HepG2 (cell line): Measurements from ENCODE around the gene BICDL1. TPM values are rescaled to one million over a fixed set of nuclear protein-coding genes. Genes with fewer than 3 reads are reported as not detected.

Experiments used
- ATAC-seq: fragments of 200-7000 bp; cut with Tn5 transposase; 3 replicates; pipeline ENCODE4 v1.9.1; 2020; ENCODE audit warnings: mild to moderate bottlenecking, moderate library complexity
- BruUV-seq: library from RNA; stranded (reverse); fragments of 400-500 nt; replicated peaks from 2 replicates; lab custom pipeline; 2021; lab: Mats Ljungman, UMichigan
- CTCF ChIA-PET: fragments of 300-600 bp; formaldehyde crosslinking; extraction: SDS; loops from one replicate; lab custom pipeline; 2021; ENCODE audit warnings: low total read pairs, inconsistent platforms, low intra/inter-chr PET ratio; lab: Yijun Ruan, JAX
- POLR2A ChIA-PET: fragments of 350-600 bp; sonication (Branson Sonifier 250); formaldehyde crosslinking; loops from one replicate; lab custom pipeline; 2020; ENCODE audit warnings: antibody characterized with exemption, inconsistent platforms; lab: Yijun Ruan, JAX
- DNase-seq: peaks from one replicate; pipeline ENCODE4 v3.0.0-alpha.2; 2015; ENCODE audit warnings: low spot score
- FAIRE-seq: peaks from 3 replicates; lab custom pipeline; 2011; peaks lifted over from hg19 to GRCh38; lab: Jason Lieb, UNC
- H2AFZ ChIP-seq: one replicate; pipeline ENCODE4 v1.6.1; 2011; ENCODE audit warnings: low read length, inconsistent platforms
- H3K27ac ChIP-seq: fragments of 300-600 bp; 3 replicates; pipeline ENCODE4 v1.8.0; 2011; ENCODE audit warnings: mixed run types, mild to moderate bottlenecking, mixed read lengths, low read length, inconsistent platforms; ENCODE audit not compliant: insufficient read depth; ENCODE audit errors: extremely low read length
- H3K27me3 ChIP-seq, 2 experiments: fragments of 200-600 bp in 1 of 2; 2 replicates in 1 of 2; 3 replicates in 1 of 2; pipeline versions ENCODE4 v1.6.0 to v1.8.0; 2011; ENCODE audit warnings: low read length in 2 of 2, mild to moderate bottlenecking in 2 of 2, moderate library complexity in 2 of 2, inconsistent platforms in 1 of 2; ENCODE audit not compliant: insufficient read depth in 2 of 2, control insufficient read depth in 1 of 2
- H3K36me3 ChIP-seq, 2 experiments: fragments of 200-600 bp in 1 of 2; replicated peaks in 1 of 2; 2 replicates in 1 of 2; 3 replicates in 1 of 2; pipeline versions ENCODE4 v1.5.1 to v1.8.0; 2011; ENCODE audit warnings: low read length in 2 of 2, inconsistent platforms in 1 of 2; ENCODE audit not compliant: insufficient read depth in 2 of 2, control insufficient read depth in 1 of 2
- H3K4me1 ChIP-seq: 2 replicates; pipeline ENCODE4 v1.5.1; 2012; ENCODE audit warnings: low read length, inconsistent platforms; ENCODE audit not compliant: insufficient read depth
- H3K4me2 ChIP-seq: 2 replicates; pipeline ENCODE4 v1.6.0; 2011; ENCODE audit warnings: low read depth, low read length, inconsistent platforms
- H3K4me3 ChIP-seq, 3 experiments: fragments of 200-600 bp in 1 of 3; sonication (generic), shearing (Covaris generic) in 1 of 3; replicated peaks in 1 of 3; 2 replicates each; pipeline ENCODE4 v1.5.1; 2011 to 2016; ENCODE audit warnings: low read length in 3 of 3, inconsistent platforms in 2 of 3, low read depth in 2 of 3, mild to moderate bottlenecking in 2 of 3, control low read depth in 1 of 3, mixed read lengths in 1 of 3; ENCODE audit not compliant: insufficient read depth in 1 of 3
- H3K79me2 ChIP-seq: one replicate; pipeline ENCODE4 v1.6.1; 2011; ENCODE audit warnings: low read length, inconsistent platforms; ENCODE audit not compliant: insufficient read depth
- H3K9ac ChIP-seq: 2 replicates; pipeline ENCODE4 v1.6.0; 2011; ENCODE audit warnings: mild to moderate bottlenecking, low read depth, low read length, inconsistent platforms; ENCODE audit not compliant: insufficient read depth
- H3K9me3 ChIP-seq: 2 replicates; pipeline ENCODE4 v1.5.1; 2012; ENCODE audit warnings: mild to moderate bottlenecking, low read length
- H4K20me1 ChIP-seq: 2 replicates; pipeline ENCODE4 v1.6.0; 2011; ENCODE audit warnings: inconsistent platforms, mild to moderate bottlenecking, low read length, moderate library complexity; ENCODE audit not compliant: insufficient read depth
- FOXC1 ChIP-seq: sonication (generic); formaldehyde crosslinking; IDR thresholded peaks from 2 replicates; pipeline ENCODE4 v1.8.0; 2022; ENCODE audit warnings: mild to moderate bottlenecking, missing genetic modification reagents, borderline replicate concordance
- GTF2F1 ChIP-seq: fragments of 150-350 bp; IDR thresholded peaks from 2 replicates; pipeline ENCODE4 v1.6.1; 2014; ENCODE audit warnings: low read length
- IRX3 ChIP-seq: sonication (generic); formaldehyde crosslinking; IDR thresholded peaks from 2 replicates; pipeline ENCODE4 v1.8.1; 2023; ENCODE audit warnings: mild to moderate bottlenecking, low read depth, missing genetic modification reagents, borderline replicate concordance
- PAX8 ChIP-seq: sonication (generic); formaldehyde crosslinking; IDR thresholded peaks from 2 replicates; pipeline ENCODE4 v1.8.0; 2022; ENCODE audit warnings: mild to moderate bottlenecking, missing genetic modification reagents, borderline replicate concordance
- PHB2 ChIP-seq: fragments of 450-650 bp; IDR thresholded peaks from 2 replicates; pipeline ENCODE4 v1.6.1; 2018; ENCODE audit not compliant: partially characterized antibody
- RCOR2 ChIP-seq: IDR thresholded peaks from 2 replicates; pipeline ENCODE4 v1.6.1; 2016; ENCODE audit warnings: missing biosample characterization, missing genetic modification reagents
- SYNCRIP ChIP-seq: fragments of 200-400 bp; formaldehyde crosslinking; IDR thresholded peaks from 2 replicates; pipeline ENCODE4 v1.6.1; 2018; ENCODE audit warnings: mild to moderate bottlenecking, low read depth, low read length; ENCODE audit not compliant: insufficient read depth
- TBX2 ChIP-seq: sonication (generic); formaldehyde crosslinking; IDR thresholded peaks from 2 replicates; pipeline ENCODE4 v1.5.0; 2020; ENCODE audit warnings: missing genetic modification reagents, mild to moderate bottlenecking, borderline replicate concordance
- TCF7 ChIP-seq: sonication (generic); IDR thresholded peaks from 2 replicates; pipeline ENCODE4 v1.6.1; 2016; ENCODE audit warnings: antibody characterized with exemption, low read depth
- TEAD3 ChIP-seq: optimal IDR thresholded peaks from 2 replicates; pipeline ENCODE3; 2016; ENCODE audit warnings: borderline replicate concordance
- ZNF343 ChIP-seq: sonication (generic); formaldehyde crosslinking; IDR thresholded peaks from 2 replicates; pipeline ENCODE4 v1.4.0; 2020; ENCODE audit warnings: mild to moderate bottlenecking, missing genetic modification reagents
- ZNF607 ChIP-seq: sonication (generic); formaldehyde crosslinking; IDR thresholded peaks from 2 replicates; pipeline ENCODE4 v1.5.1; 2020; ENCODE audit warnings: missing genetic modification reagents, mild to moderate bottlenecking, borderline replicate concordance
- ZNF629 ChIP-seq: sonication (generic); formaldehyde crosslinking; conservative IDR thresholded peaks from 2 replicates; pipeline ENCODE4 v1.5.0; 2020; ENCODE audit warnings: missing genetic modification reagents
- ZNF678 ChIP-seq: sonication (generic); formaldehyde crosslinking; IDR thresholded peaks from 2 replicates; pipeline ENCODE4 v1.4.0; 2020; ENCODE audit warnings: mild to moderate bottlenecking, missing genetic modification reagents
- WGBS: methylation state at CpG from one replicate; pipeline ENCODE4 v1.1.6; 2017; ENCODE audit warnings: low lambda C conversion rate; 5-methylcytosine and 5-hydroxymethylcytosine counted together
- in situ Hi-C: cut with HindIII; loops from 2 replicates; pipeline ENCODE4 v1.10.0; 2017; ENCODE audit warnings: low pct_unique_long_range_greater_than_20kb; ENCODE audit not compliant: extremely low pct_ligation_motif_present
- intact Hi-C: fragments of 100-400 bp; cut with micrococcal nuclease; formaldehyde crosslinking; loops from one replicate; pipeline ENCODE4 v1.10.0; 2022; ENCODE audit not compliant: unreplicated experiment
- polyA plus RNA-seq, 8 experiments: library from polyadenylated mRNA; depleted of rRNA in 3 of 8; stranded (reverse) in 7 of 8; unstranded in 1 of 8; fragments of >200 nt; fragmentation: Illumina TruSeq in 4 of 8; extraction: Trizol in 4 of 8; gene quantifications; 2 replicates each; pipeline versions ENCODE4 v1.2.1 to v1.2.3, GENCODE V29; 2011 to 2016; ENCODE audit warnings: low read depth in 4 of 8, missing spikeins in 1 of 8, mixed read lengths in 1 of 8; ENCODE audit not compliant: insufficient read depth in 1 of 8
- total RNA-seq, 5 experiments: library from RNA; depleted of rRNA; stranded (reverse); fragments of >200 nt; fragmentation: Illumina TruSeq; extraction: Trizol; gene quantifications; 2 replicates each; pipeline ENCODE4 v1.2.3, GENCODE V29; 2016; ENCODE audit warnings: low read depth in 1 of 5
- TF ChIP-seq, protein P1 (sequence below): IDR thresholded peaks from 2 replicates; pipeline ENCODE4 v1.6.1; 2012; ENCODE audit warnings: low read length, improper control_type of control experiment
- TF ChIP-seq, protein P2 (sequence below): sonication (generic); formaldehyde crosslinking; IDR thresholded peaks from 2 replicates; pipeline ENCODE4 v1.5.0; 2020; ENCODE audit warnings: missing genetic modification reagents
- TF ChIP-seq, protein P3 (sequence below): sonication (generic); formaldehyde crosslinking; conservative IDR thresholded peaks from 2 replicates; pipeline ENCODE4 v1.5.0; 2020; ENCODE audit warnings: missing genetic modification reagents

Gene BICDL1
- total and polyA plus RNA-seq, 2 of the 13 experiments (the other 11 are each of a cell fraction or from before 2014, with no cell fraction given): 3.6 to 9.7 TPM

DNA sequence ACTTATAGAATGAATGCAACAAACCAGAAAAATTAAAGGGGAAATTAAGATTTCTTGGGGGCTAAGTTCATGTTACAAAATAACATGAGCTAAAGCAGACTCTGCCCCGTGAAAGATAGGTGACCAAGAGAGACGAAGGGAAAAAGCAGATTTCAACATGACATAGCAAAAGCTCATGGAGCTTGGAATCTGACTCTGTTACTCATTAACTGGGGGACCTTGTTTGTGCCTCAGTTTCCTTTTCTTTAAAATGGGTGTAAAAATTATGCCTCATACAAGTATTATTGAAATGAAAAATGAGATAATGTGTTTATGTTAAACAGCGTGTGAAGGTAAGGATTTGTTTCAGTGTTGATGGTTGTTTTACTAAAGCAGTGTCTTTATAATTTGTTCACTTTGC lies 11.5 kb downstream of the BICDL1 start (continued):
- no peak for TF ChIP-seq TCF7
- TF ChIP-seq, protein P1, sequence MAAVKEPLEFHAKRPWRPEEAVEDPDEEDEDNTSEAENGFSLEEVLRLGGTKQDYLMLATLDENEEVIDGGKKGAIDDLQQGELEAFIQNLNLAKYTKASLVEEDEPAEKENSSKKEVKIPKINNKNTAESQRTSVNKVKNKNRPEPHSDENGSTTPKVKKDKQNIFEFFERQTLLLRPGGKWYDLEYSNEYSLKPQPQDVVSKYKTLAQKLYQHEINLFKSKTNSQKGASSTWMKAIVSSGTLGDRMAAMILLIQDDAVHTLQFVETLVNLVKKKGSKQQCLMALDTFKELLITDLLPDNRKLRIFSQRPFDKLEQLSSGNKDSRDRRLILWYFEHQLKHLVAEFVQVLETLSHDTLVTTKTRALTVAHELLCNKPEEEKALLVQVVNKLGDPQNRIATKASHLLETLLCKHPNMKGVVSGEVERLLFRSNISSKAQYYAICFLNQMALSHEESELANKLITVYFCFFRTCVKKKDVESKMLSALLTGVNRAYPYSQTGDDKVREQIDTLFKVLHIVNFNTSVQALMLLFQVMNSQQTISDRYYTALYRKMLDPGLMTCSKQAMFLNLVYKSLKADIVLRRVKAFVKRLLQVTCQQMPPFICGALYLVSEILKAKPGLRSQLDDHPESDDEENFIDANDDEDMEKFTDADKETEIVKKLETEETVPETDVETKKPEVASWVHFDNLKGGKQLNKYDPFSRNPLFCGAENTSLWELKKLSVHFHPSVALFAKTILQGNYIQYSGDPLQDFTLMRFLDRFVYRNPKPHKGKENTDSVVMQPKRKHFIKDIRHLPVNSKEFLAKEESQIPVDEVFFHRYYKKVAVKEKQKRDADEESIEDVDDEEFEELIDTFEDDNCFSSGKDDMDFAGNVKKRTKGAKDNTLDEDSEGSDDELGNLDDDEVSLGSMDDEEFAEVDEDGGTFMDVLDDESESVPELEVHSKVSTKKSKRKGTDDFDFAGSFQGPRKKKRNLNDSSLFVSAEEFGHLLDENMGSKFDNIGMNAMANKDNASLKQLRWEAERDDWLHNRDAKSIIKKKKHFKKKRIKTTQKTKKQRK: no peak
- peak; percentile 36 for TF ChIP-seq TEAD3 (CRISPR knock-in tag)
- no peak for TF ChIP-seq FOXC1 (CRISPR knock-in tag)
- no peak for TF ChIP-seq ZNF678 (CRISPR knock-in tag)
- no peak for TF ChIP-seq SYNCRIP
- TF ChIP-seq PAX8 (CRISPR knock-in tag): no peak
- TF ChIP-seq RCOR2 (CRISPR knock-in tag): 0 out of 2 replicates have a peak, but pooled peaks have one; percentile 39
- TF ChIP-seq IRX3 (CRISPR knock-in tag): no peak
- peak; percentile 96 for TF ChIP-seq ZNF629 (CRISPR knock-in tag)

DNA sequence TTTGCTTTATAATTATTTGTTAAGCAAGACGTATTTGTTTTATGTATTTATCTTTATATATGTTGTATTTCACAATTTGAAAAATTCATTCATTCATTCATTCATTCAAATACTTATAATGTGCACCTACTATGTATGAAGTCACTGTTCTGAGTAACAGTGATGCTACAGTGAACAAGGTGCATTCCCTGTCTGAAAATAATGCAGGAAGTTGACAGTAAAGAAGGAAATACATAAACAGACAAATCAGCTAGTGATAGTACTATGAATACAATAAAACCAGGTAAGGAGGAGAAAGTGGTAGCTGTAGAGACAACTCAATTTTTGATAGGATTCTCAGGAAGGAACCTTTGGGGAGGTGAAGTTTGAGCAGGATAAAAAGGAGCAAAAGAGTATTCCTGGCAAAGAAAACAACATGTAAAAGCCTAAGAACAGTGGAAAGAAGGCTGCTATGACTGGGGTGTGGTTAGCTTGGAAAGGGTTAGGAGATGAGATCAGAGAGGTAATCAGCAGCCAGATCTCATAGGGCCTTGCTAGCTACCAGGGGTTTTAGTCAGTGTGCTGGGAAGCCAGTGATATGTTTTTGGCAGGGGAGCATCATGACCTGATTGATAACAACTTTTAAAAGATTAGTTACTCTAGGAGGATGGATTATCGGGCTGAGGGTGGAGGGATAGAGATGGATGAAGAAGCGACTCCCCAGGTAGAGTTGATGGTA lies 17.4 kb downstream of the BICDL1 start:
- Histone ChIP-seq H3K36me3 (no peaks in the 10 kb centered on the region), H3K4me2 (no peak overlapping the region), H2AFZ (no peak overlapping the region), H3K4me3 (no peak overlapping the region), H3K9me3 (no peaks in the 10 kb centered on the region), H3K27ac (no peak overlapping the region), H3K79me2 (no peaks in the 10 kb centered on the region), H3K4me1 (peaks cover 30% of the 10 kb centered on the region), H4K20me1 (no peaks in the 10 kb centered on the region), H3K9ac (no peak overlapping the region), H3K27me3 (no peaks in the 10 kb centered on the region)
- FAIRE-seq (no peak), ATAC-seq (no peak), DNase-seq (no peak)
- intact Hi-C loops: no loop called here
- CTCF ChIA-PET: no interaction called here
- BruUV-seq: no TSS peak
- POLR2A ChIA-PET: no interaction called here
- WGBS: 95% methylated on average over 3 of the region's 3 CpGs
- in situ Hi-C loops: no loop called here
- TF ChIP-seq, protein P2, sequence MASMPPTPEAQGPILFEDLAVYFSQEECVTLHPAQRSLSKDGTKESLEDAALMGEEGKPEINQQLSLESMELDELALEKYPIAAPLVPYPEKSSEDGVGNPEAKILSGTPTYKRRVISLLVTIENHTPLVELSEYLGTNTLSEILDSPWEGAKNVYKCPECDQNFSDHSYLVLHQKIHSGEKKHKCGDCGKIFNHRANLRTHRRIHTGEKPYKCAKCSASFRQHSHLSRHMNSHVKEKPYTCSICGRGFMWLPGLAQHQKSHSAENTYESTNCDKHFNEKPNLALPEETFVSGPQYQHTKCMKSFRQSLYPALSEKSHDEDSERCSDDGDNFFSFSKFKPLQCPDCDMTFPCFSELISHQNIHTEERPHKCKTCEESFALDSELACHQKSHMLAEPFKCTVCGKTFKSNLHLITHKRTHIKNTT (CRISPR knock-in tag): no peak
- TF ChIP-seq ZNF607 (CRISPR knock-in tag) (no peak), GTF2F1 (no peak), ZNF343 (CRISPR knock-in tag) (no peak), PHB2 (no peak), TBX2 (CRISPR knock-in tag) (no peak)
- TF ChIP-seq, protein P3, sequence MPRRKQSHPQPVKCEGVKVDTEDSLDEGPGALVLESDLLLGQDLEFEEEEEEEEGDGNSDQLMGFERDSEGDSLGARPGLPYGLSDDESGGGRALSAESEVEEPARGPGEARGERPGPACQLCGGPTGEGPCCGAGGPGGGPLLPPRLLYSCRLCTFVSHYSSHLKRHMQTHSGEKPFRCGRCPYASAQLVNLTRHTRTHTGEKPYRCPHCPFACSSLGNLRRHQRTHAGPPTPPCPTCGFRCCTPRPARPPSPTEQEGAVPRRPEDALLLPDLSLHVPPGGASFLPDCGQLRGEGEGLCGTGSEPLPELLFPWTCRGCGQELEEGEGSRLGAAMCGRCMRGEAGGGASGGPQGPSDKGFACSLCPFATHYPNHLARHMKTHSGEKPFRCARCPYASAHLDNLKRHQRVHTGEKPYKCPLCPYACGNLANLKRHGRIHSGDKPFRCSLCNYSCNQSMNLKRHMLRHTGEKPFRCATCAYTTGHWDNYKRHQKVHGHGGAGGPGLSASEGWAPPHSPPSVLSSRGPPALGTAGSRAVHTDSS (CRISPR knock-in tag): no peak
